ENCODE results near the gene SETD1A. TPM values are rescaled to one million over a fixed set of nuclear protein-coding genes. Genes with fewer than 3 reads are reported as not detected.
A peak's percentile ranks its signal among the peaks of the same experiment; 100 is the strongest.

Gene SETD1A
- polyA plus RNA-seq, 2 donors, result 6.8 to 9.6 TPM

DNA sequence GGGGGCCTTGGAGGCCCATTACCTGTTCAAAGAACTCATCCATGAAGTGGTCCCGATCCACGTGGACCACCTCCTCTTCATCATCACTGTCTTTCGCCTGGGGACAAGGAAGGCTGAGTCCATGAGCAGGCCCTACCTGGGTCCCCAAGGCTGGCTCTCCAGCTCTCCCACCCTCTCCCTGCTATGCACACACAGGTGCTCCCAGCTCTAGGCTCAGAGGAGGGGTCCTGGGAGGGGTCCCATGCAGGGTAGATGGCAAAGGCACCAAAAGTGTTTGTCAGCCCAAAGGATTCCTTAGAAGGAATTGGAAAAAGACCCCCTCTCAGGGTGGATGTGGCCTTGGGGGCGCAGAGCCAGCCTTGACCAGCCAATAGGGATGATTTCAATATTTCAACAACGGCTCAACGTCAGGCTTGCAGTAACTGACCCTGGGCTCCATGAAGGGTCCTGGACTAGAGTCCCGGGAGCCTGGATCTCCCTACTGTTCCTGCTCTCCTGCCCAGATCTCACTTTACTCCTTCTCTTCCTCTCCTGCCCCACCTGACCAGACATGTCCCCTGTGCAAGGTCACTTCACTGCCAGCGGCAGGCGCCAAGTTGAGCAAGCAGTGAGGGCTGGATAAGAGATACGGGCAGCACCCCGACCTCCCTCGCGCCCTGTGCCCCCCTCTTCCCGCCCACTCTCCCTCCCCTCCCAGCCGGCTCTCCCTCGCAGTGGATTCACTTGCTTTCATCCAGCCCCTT lies 44.1 kb downstream of the SETD1A start:
- Histone ChIP-seq H3K4me1 (ENCODE audit: control insufficient read depth in 2 of 2, insufficient read depth in 2 of 2, low read length in 1 of 2) (peaks cover 6 to 29% of the 10 kb centered on the region in 2 donors), H3K9me3 (ENCODE audit: control insufficient read depth in 2 of 2, insufficient read depth in 1 of 2, low read depth in 1 of 2, low read length in 1 of 2) (no peaks in the 10 kb centered on the region), H3K36me3 (ENCODE audit: control insufficient read depth in 2 of 2, insufficient read depth in 2 of 2, low read length in 1 of 2) (no peaks in the 10 kb centered on the region), H3K27ac (ENCODE audit: low read depth in 2 of 2, low read length in 1 of 2) (peak overlapping the region; percentile 73 to 93), H3K27me3 (ENCODE audit: control insufficient read depth in 1 of 2, insufficient read depth in 2 of 2, low read length in 2 of 2) (no peaks in the 10 kb centered on the region), H3K4me3 (ENCODE audit: low read depth in 1 of 2, low read length in 2 of 2) (no peak overlapping the region)
- 46 to 50% methylated on average over 16 of the region's 16 CpGs for WGBS, 2 donors

DNA sequence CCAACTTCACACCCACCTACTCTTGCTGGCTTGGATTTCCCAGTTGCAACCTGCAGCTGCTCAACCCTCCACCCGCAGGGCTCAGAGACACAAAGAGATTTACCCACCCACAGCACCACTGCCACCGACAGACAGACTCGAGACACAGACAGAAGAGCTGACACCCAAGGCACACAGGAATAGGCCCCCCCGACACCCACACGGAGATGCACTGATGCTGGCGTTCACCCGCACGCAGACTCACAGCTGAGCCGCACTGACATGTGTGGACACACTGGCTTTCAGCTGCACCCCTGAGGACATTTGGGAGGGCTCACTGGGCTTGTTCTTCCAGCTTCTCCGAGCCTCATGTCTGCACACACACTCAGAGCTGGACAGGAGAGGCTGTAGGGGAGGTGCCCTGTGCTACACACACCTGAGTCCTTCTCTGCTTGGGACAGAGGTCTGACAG lies 44.7 kb downstream of the SETD1A start:
- H3K4me3 ChIP-seq (ENCODE audit: low read depth in 1 of 2, low read length in 2 of 2), result no peak overlapping the region
- WGBS, 2 donors, result 47 to 52% methylated on average over 10 of the region's 10 CpGs
- peak overlapping the region; percentile 73 to 93 for H3K27ac ChIP-seq (ENCODE audit: low read depth in 2 of 2, low read length in 1 of 2)
- H3K27me3 ChIP-seq (ENCODE audit: control insufficient read depth in 1 of 2, insufficient read depth in 2 of 2, low read length in 2 of 2), result no peaks in the 10 kb centered on the region
- H3K4me1 ChIP-seq (ENCODE audit: control insufficient read depth in 2 of 2, insufficient read depth in 2 of 2, low read length in 1 of 2), result peaks cover 6 to 26% of the 10 kb centered on the region in 2 donors
- no peaks in the 10 kb centered on the region for H3K9me3 ChIP-seq (ENCODE audit: control insufficient read depth in 2 of 2, insufficient read depth in 1 of 2, low read depth in 1 of 2, low read length in 1 of 2)
- no peaks in the 10 kb centered on the region for H3K36me3 ChIP-seq (ENCODE audit: control insufficient read depth in 2 of 2, insufficient read depth in 2 of 2, low read length in 1 of 2)

DNA sequence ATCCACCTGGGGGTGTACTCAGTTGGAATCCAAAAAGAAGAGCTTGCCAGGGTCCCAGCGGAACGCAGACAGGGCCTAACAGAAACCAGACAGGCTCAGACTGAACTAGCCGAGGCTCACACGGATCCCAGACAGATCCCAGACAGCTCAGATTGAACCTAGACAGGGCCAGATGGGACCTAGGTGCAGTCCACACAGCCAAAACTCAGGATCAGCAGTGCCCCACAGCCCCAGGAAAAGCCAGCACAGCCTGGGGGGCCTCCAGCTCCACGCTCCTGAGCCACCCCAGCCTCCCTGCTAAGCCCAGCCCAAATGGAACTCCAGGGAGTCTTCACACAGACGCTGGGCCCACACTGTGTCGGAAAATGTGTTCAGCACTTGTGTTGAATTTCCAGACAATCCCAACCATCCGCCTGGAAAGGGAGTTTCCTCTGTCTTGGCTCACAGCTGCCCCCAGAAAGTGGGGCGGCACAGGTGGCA lies 45.3 kb downstream of the SETD1A start:
- Histone ChIP-seq H3K27ac (ENCODE audit: low read depth in 2 of 2, low read length in 1 of 2) (peak overlapping the region; percentile 73 to 93), H3K4me1 (ENCODE audit: control insufficient read depth in 2 of 2, insufficient read depth in 2 of 2, low read length in 1 of 2) (peaks cover 4 to 19% of the 10 kb centered on the region in 2 donors), H3K27me3 (ENCODE audit: control insufficient read depth in 1 of 2, insufficient read depth in 2 of 2, low read length in 2 of 2) (no peaks in the 10 kb centered on the region), H3K9me3 (ENCODE audit: control insufficient read depth in 2 of 2, insufficient read depth in 1 of 2, low read depth in 1 of 2, low read length in 1 of 2) (no peaks in the 10 kb centered on the region), H3K36me3 (ENCODE audit: control insufficient read depth in 2 of 2, insufficient read depth in 2 of 2, low read length in 1 of 2) (no peaks in the 10 kb centered on the region), H3K4me3 (ENCODE audit: low read depth in 1 of 2, low read length in 2 of 2) (no peak overlapping the region)
- WGBS, 2 donors, result 48 to 73% methylated on average over 9 of the region's 9 CpGs

DNA sequence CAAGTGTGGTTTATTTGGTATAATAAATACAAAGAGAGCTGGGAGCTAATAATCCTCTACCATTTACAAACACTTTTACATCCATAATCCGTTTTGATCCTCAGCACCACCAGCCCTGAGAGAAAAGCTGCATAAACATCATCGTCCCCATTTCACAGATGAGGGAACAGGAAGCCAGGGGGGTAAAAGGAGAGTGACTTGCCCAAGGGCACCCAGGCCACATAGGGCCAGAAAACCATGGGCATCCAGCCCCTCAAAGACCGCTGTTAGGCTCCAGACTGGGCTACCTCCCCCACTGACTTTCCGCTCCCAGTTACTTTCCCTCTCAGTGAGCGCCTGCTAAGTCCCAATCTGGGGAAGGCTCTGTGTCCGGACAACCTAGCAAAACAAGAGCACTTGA lies 46.2 kb downstream of the SETD1A start:
- Histone ChIP-seq H3K9me3 (ENCODE audit: control insufficient read depth in 2 of 2, insufficient read depth in 1 of 2, low read depth in 1 of 2, low read length in 1 of 2) (no peaks in the 10 kb centered on the region), H3K27ac (ENCODE audit: low read depth in 2 of 2, low read length in 1 of 2) (peak overlapping the region in 1 of 2 donors; percentile 93), H3K27me3 (ENCODE audit: control insufficient read depth in 1 of 2, insufficient read depth in 2 of 2, low read length in 2 of 2) (no peaks in the 10 kb centered on the region), H3K4me1 (ENCODE audit: control insufficient read depth in 2 of 2, insufficient read depth in 2 of 2, low read length in 1 of 2) (peaks cover 4 to 18% of the 10 kb centered on the region in 2 donors), H3K4me3 (ENCODE audit: low read depth in 1 of 2, low read length in 2 of 2) (no peak overlapping the region), H3K36me3 (ENCODE audit: control insufficient read depth in 2 of 2, insufficient read depth in 2 of 2, low read length in 1 of 2) (no peaks in the 10 kb centered on the region)
- WGBS, 2 donors, result 80 to 84% methylated on average over 6 of the region's 6 CpGs

DNA sequence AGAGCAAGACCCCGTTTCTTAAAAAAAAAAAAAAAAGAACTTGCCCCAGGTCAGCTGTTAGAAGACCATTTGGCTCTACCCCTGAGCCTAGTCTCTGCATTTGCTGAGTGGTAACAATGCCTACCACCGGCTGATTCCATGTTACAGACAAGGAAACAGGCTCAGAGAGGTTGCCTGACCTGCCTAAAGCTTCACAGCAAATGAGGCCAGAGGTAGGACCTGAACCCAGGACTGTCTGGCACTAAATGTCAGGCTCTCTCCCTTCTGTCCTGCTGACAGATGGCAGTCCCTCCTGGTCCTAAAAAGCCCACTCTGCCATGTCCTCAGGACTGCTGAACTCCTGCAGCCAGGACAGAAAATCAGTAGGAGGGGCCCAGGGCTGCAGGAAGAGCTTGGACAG lies 47.1 kb downstream of the SETD1A start:
- 73 to 75% methylated on average over 2 of the region's 2 CpGs for WGBS, 2 donors
- H3K27me3 ChIP-seq (ENCODE audit: control insufficient read depth in 1 of 2, insufficient read depth in 2 of 2, low read length in 2 of 2), result no peaks in the 10 kb centered on the region
- H3K36me3 ChIP-seq (ENCODE audit: control insufficient read depth in 2 of 2, insufficient read depth in 2 of 2, low read length in 1 of 2), result no peaks in the 10 kb centered on the region
- H3K4me3 ChIP-seq (ENCODE audit: low read depth in 1 of 2, low read length in 2 of 2), result no peak overlapping the region
- H3K9me3 ChIP-seq (ENCODE audit: control insufficient read depth in 2 of 2, insufficient read depth in 1 of 2, low read depth in 1 of 2, low read length in 1 of 2), result no peaks in the 10 kb centered on the region
- H3K4me1 ChIP-seq (ENCODE audit: control insufficient read depth in 2 of 2, insufficient read depth in 2 of 2, low read length in 1 of 2), result peaks cover 4 to 18% of the 10 kb centered on the region in 2 donors
- H3K27ac ChIP-seq (ENCODE audit: low read depth in 2 of 2, low read length in 1 of 2), result no peak overlapping the region

DNA sequence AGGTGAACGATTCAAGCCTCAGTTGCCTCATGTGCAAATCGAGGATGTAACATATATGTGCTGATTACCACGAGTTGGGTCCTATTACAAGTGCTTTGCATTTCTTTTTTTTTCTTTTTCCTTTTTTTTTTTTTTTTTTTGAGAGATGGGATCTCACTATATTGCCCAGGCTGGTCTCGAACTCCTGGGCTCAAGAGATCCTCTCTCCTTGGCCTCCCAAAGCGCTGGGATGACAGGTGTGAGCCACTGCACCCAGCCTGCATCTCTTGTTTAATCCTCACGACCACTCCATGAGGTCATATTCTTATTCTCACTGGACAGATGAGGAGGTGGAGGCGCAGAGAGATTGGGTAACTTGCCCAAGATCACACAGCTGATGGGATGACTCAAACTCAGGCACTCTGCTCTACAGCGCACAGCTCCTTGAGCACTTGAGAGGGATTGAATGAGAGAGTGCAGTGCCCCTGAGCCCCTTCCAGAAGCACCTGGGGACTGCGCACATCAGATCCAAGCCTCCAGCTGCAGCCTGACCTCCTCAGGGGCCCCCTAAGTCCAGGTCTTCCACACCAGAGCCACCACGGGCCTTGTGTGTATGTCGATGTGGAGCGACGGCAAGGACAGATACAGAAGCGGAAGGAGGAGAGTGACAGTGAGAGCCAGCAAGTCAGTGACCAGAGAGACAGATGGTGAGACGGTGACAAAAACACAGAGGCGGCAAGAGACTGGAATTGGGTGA lies 48.0 kb downstream of the SETD1A start:
- WGBS, 2 donors, result 74 to 79% methylated on average over 16 of the region's 16 CpGs

DNA sequence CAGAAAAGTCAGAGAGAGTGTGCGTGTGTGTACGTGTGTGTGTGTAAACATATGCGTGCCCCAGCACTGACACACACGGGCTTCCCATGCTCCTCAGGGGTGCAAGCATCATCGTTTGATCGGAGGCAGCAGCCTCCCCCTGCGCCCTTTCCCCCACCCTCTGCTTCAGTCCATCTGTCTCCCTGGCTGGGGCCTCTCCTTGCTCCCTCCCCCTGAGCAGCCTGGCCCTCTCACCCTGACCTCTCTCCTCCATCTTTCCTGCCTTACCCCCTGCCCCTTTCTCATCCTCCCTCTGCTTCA lies 48.5 kb downstream of the SETD1A start:
- Histone ChIP-seq H3K27me3 (ENCODE audit: control insufficient read depth in 1 of 2, insufficient read depth in 2 of 2, low read length in 2 of 2) (peaks cover 0 to 3% of the 10 kb centered on the region in 2 donors), H3K27ac (ENCODE audit: low read depth in 2 of 2, low read length in 1 of 2) (no peak overlapping the region), H3K4me3 (ENCODE audit: low read depth in 1 of 2, low read length in 2 of 2) (no peak overlapping the region), H3K4me1 (ENCODE audit: control insufficient read depth in 2 of 2, insufficient read depth in 2 of 2, low read length in 1 of 2) (peaks cover 4 to 18% of the 10 kb centered on the region in 2 donors), H3K36me3 (ENCODE audit: control insufficient read depth in 2 of 2, insufficient read depth in 2 of 2, low read length in 1 of 2) (no peaks in the 10 kb centered on the region), H3K9me3 (ENCODE audit: control insufficient read depth in 2 of 2, insufficient read depth in 1 of 2, low read depth in 1 of 2, low read length in 1 of 2) (no peaks in the 10 kb centered on the region)
- 50 to 62% methylated on average over 7 of the region's 7 CpGs for WGBS, 2 donors

More for the DNA sequence above, 48.0 kb downstream of the SETD1A start:
- Histone ChIP-seq H3K9me3 (ENCODE audit: control insufficient read depth in 2 of 2, insufficient read depth in 1 of 2, low read depth in 1 of 2, low read length in 1 of 2) (no peaks in the 10 kb centered on the region), H3K27me3 (ENCODE audit: control insufficient read depth in 1 of 2, insufficient read depth in 2 of 2, low read length in 2 of 2) (peaks cover 0 to 3% of the 10 kb centered on the region in 2 donors), H3K4me1 (ENCODE audit: control insufficient read depth in 2 of 2, insufficient read depth in 2 of 2, low read length in 1 of 2) (peaks cover 4 to 18% of the 10 kb centered on the region in 2 donors), H3K27ac (ENCODE audit: low read depth in 2 of 2, low read length in 1 of 2) (no peak overlapping the region), H3K36me3 (ENCODE audit: control insufficient read depth in 2 of 2, insufficient read depth in 2 of 2, low read length in 1 of 2) (no peaks in the 10 kb centered on the region), H3K4me3 (ENCODE audit: low read depth in 1 of 2, low read length in 2 of 2) (no peak overlapping the region)

DNA sequence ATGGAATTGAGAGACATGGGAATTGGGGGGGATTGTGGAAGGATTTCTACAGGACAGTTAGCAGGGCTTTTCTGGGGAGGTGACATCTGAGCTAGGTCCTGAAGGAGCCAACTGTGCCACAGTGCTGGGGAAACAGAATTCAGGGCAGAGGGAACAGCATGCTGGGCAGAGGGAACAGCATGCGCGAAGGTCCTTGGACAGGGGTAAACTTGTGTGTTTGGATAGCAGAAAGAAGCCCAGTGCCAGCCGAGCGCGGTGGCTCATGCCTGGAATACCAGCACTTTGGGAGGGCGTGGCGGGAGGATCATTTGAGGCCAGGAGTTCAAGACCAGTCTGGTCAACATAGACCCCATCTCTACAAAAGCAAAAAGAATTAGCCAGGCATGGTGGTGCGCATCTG lies 49.0 kb downstream of the SETD1A start:
- WGBS, 2 donors, result 88 to 95% methylated on average over 8 of the region's 8 CpGs
- H3K27me3 ChIP-seq (ENCODE audit: control insufficient read depth in 1 of 2, insufficient read depth in 2 of 2, low read length in 2 of 2), result peaks cover 0 to 6% of the 10 kb centered on the region in 2 donors

DNA sequence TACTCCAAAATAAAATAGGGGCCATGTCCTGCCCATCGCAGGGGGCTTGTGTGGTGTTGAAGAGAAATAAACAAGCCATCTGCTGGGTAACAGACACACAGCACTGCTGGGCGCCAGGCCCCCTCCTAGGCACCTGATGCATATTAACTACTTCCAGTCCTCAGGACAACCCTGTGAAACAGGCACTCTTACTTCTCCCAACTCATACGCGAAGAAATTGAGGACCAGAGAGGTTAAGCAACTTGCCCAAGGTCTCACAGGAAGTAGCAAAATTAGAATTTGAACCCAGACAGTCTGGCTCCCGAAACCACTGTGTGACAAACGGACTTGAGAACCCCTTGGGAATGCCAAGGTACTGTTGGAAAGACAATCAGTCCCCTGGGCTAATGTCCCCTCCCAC lies 50.1 kb downstream of the SETD1A start:
- Histone ChIP-seq H3K27me3 (ENCODE audit: control insufficient read depth in 1 of 2, insufficient read depth in 2 of 2, low read length in 2 of 2) (peaks cover 0 to 6% of the 10 kb centered on the region in 2 donors), H3K4me1 (ENCODE audit: control insufficient read depth in 2 of 2, insufficient read depth in 2 of 2, low read length in 1 of 2) (peaks cover 0 to 6% of the 10 kb centered on the region in 2 donors)
- 62 to 70% methylated on average over 6 of the region's 6 CpGs for WGBS, 2 donors

More for the DNA sequence above, 49.0 kb downstream of the SETD1A start:
- Histone ChIP-seq H3K36me3 (ENCODE audit: control insufficient read depth in 2 of 2, insufficient read depth in 2 of 2, low read length in 1 of 2) (no peaks in the 10 kb centered on the region), H3K27ac (ENCODE audit: low read depth in 2 of 2, low read length in 1 of 2) (no peak overlapping the region), H3K4me1 (ENCODE audit: control insufficient read depth in 2 of 2, insufficient read depth in 2 of 2, low read length in 1 of 2) (peaks cover 4 to 14% of the 10 kb centered on the region in 2 donors), H3K9me3 (ENCODE audit: control insufficient read depth in 2 of 2, insufficient read depth in 1 of 2, low read depth in 1 of 2, low read length in 1 of 2) (no peaks in the 10 kb centered on the region), H3K4me3 (ENCODE audit: low read depth in 1 of 2, low read length in 2 of 2) (no peak overlapping the region)

More for the DNA sequence above, 50.1 kb downstream of the SETD1A start:
- no peaks in the 10 kb centered on the region for H3K36me3 ChIP-seq (ENCODE audit: control insufficient read depth in 2 of 2, insufficient read depth in 2 of 2, low read length in 1 of 2)
- no peak overlapping the region for H3K27ac ChIP-seq (ENCODE audit: low read depth in 2 of 2, low read length in 1 of 2)
- H3K4me3 ChIP-seq (ENCODE audit: low read depth in 1 of 2, low read length in 2 of 2), result no peak overlapping the region
- H3K9me3 ChIP-seq (ENCODE audit: control insufficient read depth in 2 of 2, insufficient read depth in 1 of 2, low read depth in 1 of 2, low read length in 1 of 2), result no peaks in the 10 kb centered on the region
